Progenitor cell of endocrine pancreas (in vitro differentiated cells): ENCODE results near the gene TNFRSF1B. TPM values are rescaled to one million over a fixed set of nuclear protein-coding genes. Genes with fewer than 3 reads are reported as not detected.
"Not testable (repeated sequence)": the region's sequence is repeated elsewhere in the genome, so short reads cannot be mapped to it uniquely, and the experiment has no call there.

Experiments used
- DNase-seq: peaks from one replicate; pipeline ENCODE4 v3.0.0; 2021; ENCODE audit warnings: low spot score; ENCODE audit not compliant: unreplicated experiment
- H3K27ac Mint-ChIP-seq: 2 replicates; pipeline ENCODE4 v1.8.0; 2021; ENCODE audit warnings: mild to moderate bottlenecking, moderate library complexity, mixed read lengths
- H3K27me3 Mint-ChIP-seq: 2 replicates; pipeline ENCODE4 v1.8.0; 2021; ENCODE audit warnings: mixed read lengths
- H3K36me3 Mint-ChIP-seq: 2 replicates; pipeline ENCODE4 v1.8.0; 2022; ENCODE audit warnings: mixed read lengths; ENCODE audit not compliant: insufficient read depth
- H3K4me1 Mint-ChIP-seq: 2 replicates; pipeline ENCODE4 v1.8.0; 2021; ENCODE audit warnings: low read depth, mixed read lengths
- H3K4me3 Mint-ChIP-seq: 2 replicates; pipeline ENCODE4 v1.8.0; 2021; ENCODE audit warnings: low read depth, mild to moderate bottlenecking, moderate library complexity, mixed read lengths
- H3K9me3 Mint-ChIP-seq: 2 replicates; pipeline ENCODE4 v1.8.0; 2021; ENCODE audit warnings: low read depth, mixed read lengths
- CTCF ChIP-seq: fragments of 200-600 bp; sonication (generic); IDR thresholded peaks from one replicate; pipeline ENCODE4 v1.5.0; 2021; ENCODE audit warnings: antibody characterized with exemption, mild to moderate bottlenecking; ENCODE audit not compliant: unreplicated experiment
- total RNA-seq: library from RNA; stranded (reverse); gene quantifications from 2 replicates; pipeline ENCODE4 v1.2.1, GENCODE V29; 2021

The TNFRSF1B gene
- total RNA-seq, 1 donor from 2014 or later: not detected

GRCh38 chr1:12219800-12220199 lies 53.0 kb downstream of the TNFRSF1B start:
- no peak overlapping the region for H3K27ac Mint-ChIP-seq
- H3K4me1 Mint-ChIP-seq: no peaks in the 10 kb centered on the region

DNA sequence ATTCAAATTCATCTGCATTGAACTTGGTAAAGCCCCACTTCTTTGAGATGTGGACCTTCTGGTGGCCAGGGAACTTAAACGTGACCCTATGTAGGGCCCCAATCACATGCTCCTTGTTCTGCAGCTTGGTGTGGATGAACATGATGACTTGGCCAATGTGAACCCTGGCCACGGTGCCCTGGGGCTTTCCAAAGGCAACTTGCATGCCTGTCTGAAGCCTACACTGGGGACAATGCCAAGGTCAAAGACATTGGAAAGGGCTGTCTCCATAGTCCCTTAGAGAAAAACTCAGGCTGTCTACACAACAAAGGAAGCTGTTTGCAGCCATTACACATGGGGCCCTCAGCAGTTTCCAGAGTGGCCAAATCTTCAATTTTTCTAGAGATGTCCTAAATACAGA lies 54.1 kb downstream of the TNFRSF1B start:
- no peak overlapping the region for H3K27ac Mint-ChIP-seq
- no peaks in the 10 kb centered on the region for H3K27me3 Mint-ChIP-seq
- DNase-seq: no peak
- no peak overlapping the region for H3K4me3 Mint-ChIP-seq
- H3K9me3 Mint-ChIP-seq: peaks cover 12% of the 10 kb centered on the region
- no peaks in the 10 kb centered on the region for H3K4me1 Mint-ChIP-seq
- H3K36me3 Mint-ChIP-seq: peaks cover 4% of the 10 kb centered on the region
- TF ChIP-seq CTCF: no peak

More at GRCh38 chr1:12219800-12220199, 53.0 kb downstream of the TNFRSF1B start:
- Mint-ChIP-seq H3K27me3 (no peaks in the 10 kb centered on the region), H3K36me3 (peaks cover 4% of the 10 kb centered on the region), H3K9me3 (peaks cover 12% of the 10 kb centered on the region), H3K4me3 (no peak overlapping the region)
- DNase-seq: no peak
- no peak for TF ChIP-seq CTCF

DNA sequence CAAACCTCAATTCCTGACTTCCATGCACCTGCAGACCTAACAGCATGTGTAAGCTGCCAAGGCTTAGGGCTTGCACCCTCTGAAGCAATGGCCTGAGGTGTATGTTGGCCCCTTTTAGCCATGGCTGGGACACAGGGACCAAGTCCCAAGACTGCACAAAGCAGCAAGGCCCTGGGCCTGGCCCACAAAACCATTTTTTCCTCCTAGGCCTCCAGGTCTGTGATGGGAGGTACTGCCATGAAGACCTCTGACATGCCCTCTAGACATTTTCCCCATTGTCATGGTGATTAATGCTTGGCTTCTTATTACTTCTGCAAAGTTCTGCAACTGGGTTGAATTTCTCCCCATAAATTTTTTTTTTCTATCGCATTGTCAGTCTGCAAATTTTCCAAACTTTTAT lies 55.9 kb downstream of the TNFRSF1B start:
- not testable (repeated sequence) for H3K4me1 Mint-ChIP-seq, H3K4me3 Mint-ChIP-seq, H3K27me3 Mint-ChIP-seq, H3K36me3 Mint-ChIP-seq, DNase-seq, H3K27ac Mint-ChIP-seq, H3K9me3 Mint-ChIP-seq

DNA sequence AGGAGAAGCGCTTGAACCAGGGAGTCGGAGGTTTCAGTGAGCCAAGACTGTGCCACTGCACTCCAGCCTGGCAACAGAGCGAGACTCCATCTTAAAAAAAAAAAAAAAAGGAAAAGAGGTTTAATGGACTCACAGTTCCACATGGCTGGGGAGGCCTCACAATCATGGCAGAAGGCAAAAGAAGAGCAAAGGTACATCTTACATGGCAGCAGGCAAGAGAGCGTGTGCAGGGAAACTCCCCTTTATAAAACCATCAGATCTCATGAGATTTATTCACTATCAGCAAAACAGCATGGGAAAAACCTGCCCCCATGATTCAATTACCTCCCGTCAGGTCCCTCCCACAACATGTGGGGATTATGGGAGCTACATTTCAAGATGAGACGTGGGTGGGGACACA lies 57.3 kb downstream of the TNFRSF1B start:
- not testable (repeated sequence) for H3K36me3 Mint-ChIP-seq, DNase-seq, H3K4me3 Mint-ChIP-seq, H3K27me3 Mint-ChIP-seq, H3K9me3 Mint-ChIP-seq, H3K27ac Mint-ChIP-seq, H3K4me1 Mint-ChIP-seq

DNA sequence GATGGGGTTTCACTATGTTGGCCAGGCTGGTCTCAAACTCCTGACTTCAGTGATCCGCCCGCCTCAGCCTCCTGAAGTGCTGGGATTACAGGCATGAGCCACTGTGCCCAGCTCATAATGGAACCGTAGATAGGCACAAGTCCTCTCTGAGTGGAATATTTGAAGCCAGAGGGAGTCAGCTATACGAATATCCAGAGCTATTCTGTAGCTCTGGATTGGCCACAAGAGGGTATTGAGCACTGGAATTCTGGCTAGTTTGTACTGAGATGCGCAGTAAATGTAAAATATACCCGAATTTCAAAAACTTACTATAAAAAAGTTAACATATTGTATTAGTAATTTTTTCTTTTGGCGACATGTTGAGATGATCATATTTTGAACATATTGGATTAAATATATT lies 62.2 kb downstream of the TNFRSF1B start:
- no peak for TF ChIP-seq CTCF
- H3K36me3 Mint-ChIP-seq: no peaks in the 10 kb centered on the region
- H3K9me3 Mint-ChIP-seq: no peaks in the 10 kb centered on the region
- H3K27me3 Mint-ChIP-seq: peaks cover 5% of the 10 kb centered on the region
- peak overlapping the region; percentile 69 for H3K4me3 Mint-ChIP-seq
- no peak for DNase-seq
- peaks cover 5% of the 10 kb centered on the region for H3K4me1 Mint-ChIP-seq
- no peak overlapping the region for H3K27ac Mint-ChIP-seq

DNA sequence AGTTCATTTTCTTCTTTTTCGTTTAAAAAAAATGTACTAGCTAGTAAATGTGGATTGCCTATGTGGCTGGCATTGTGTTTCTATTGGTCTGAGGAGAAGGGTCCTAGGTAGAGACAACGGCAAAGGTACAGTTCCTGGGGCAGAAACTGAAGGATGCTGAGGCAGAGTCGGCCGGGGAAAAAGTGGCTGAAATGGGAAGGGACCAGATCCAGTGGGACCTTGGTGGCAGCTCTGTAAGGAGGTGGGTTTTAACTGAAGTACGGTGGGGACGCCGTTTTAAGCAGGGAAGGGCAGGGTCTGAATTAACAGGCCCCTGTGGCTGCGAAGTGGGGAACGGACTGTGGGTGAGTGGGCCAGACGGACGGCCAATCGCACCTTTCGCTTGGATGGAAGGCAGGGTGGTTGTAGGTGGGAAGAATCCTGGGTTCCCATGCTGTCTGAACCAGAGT lies 62.6 kb downstream of the TNFRSF1B start:
- peaks cover 5% of the 10 kb centered on the region for H3K27me3 Mint-ChIP-seq
- H3K4me3 Mint-ChIP-seq: peak overlapping the region; percentile 69
- no peak for TF ChIP-seq CTCF
- H3K36me3 Mint-ChIP-seq: no peaks in the 10 kb centered on the region
- DNase-seq: no peak
- peaks cover 5% of the 10 kb centered on the region for H3K4me1 Mint-ChIP-seq
- no peak overlapping the region for H3K27ac Mint-ChIP-seq
- H3K9me3 Mint-ChIP-seq: no peaks in the 10 kb centered on the region
